Measurements from ENCODE around the gene H3-3A. TPM values are rescaled to one million over a fixed set of nuclear protein-coding genes. Genes with fewer than 3 reads are reported as not detected.
A peak's percentile ranks its signal among the peaks of the same experiment; 100 is the strongest.

Gene H3-3A
- total and polyA plus RNA-seq, 2 of the 8 experiments (the other 6 are each of a cell fraction or from before 2014, with no cell fraction given): 1,157 to 1,223 TPM

DNA sequence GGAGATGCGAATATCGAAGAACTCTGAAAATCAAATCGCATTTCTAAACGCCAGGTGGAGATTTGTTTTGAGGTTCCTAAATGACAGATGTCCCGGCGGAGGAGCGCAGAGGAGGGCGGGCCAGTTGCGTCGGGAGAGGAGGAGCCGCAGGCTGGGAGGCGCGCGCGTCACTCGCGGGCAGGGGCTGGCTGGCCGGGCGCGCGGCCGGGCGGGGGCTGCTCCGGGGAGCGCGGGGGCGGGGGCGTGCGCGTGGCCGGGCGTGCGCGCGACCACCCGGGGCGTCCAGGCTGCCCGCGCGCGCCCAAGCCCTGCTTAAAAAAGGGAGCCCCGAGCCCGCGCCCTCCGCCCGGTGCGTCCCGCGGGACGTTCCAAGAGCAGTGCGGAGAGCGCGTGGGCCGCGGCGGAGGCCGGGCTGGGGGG lies 47.3 kb downstream of the H3-3A start:
- Histone ChIP-seq H2BK15ac (ENCODE audit: low read length) (no peak overlapping the region; the same call in 1 of the 2 replicates), H3K4me3 (ENCODE audit: extremely low read depth in 1 of 4, insufficient read depth in 2 of 4, low read depth in 3 of 4, low read length in 4 of 4) (peak overlapping the region; percentile 59 to 83 (median 60)), H3K27ac (ENCODE audit: low read depth, low read length) (no peak overlapping the region), H3K56ac (replicated peaks; ENCODE audit: insufficient read length, low read depth, low read length) (no peak overlapping the region), H4K91ac (replicated peaks; ENCODE audit: insufficient read length, low read length) (no peak overlapping the region), H2BK12ac (ENCODE audit: low read depth, low read length) (no peak overlapping the region), H3K27me3 (replicated peaks in 1 of 4; ENCODE audit: control insufficient read depth in 3 of 4, extremely low read depth in 1 of 4, insufficient read depth in 3 of 4, low read length in 3 of 4) (peaks cover 0 to 6% (median 3%) of the 10 kb centered on the region in 4 experiments; a peak in 5 of 7 replicates), H2BK5ac (ENCODE audit: low read depth, low read length) (no peak overlapping the region), H2AK5ac (ENCODE audit: low read depth, low read length) (no peak overlapping the region), H3K23me2 (ENCODE audit: low read depth, low read length) (peaks cover 14% of the 10 kb centered on the region; the same call in 1 of the 2 replicates), H2AFZ (ENCODE audit: low read length) (0 out of 2 replicates have a peak overlapping the region, but pooled peaks have one; percentile 20), H4K5ac (ENCODE audit: insufficient read length, low read depth, low read length) (peak overlapping the region; percentile 63), H4K20me1 (replicated peaks in 1 of 2; ENCODE audit: control insufficient read depth in 1 of 2, insufficient read depth in 2 of 2, low read length in 2 of 2) (no peaks in the 10 kb centered on the region), H3K9ac (replicated peaks in 1 of 4; ENCODE audit: extremely low read depth in 1 of 4, low read depth in 3 of 4, low read length in 3 of 4) (peak overlapping the region in 2 of 4 experiments; percentile 38 to 42; a peak in 1 of 7 replicates), H2BK120ac (replicated peaks; ENCODE audit: low read depth, low read length) (no peak overlapping the region), H4K8ac (ENCODE audit: extremely low read depth, insufficient read depth, low read length) (peak overlapping the region; percentile 53; the same call in 1 of the 2 replicates), H2BK20ac (ENCODE audit: low read length) (no peak overlapping the region), H3K18ac (ENCODE audit: extremely low read depth, low read length) (peak overlapping the region; percentile 87; the same call in 1 of the 2 replicates), H3K36me3 (ENCODE audit: control insufficient read depth in 2 of 4, insufficient read depth in 4 of 4, low read length in 3 of 4) (no peaks in the 10 kb centered on the region), H3K23ac (ENCODE audit: insufficient read length) (no peak overlapping the region), H3K4ac (replicated peaks; ENCODE audit: insufficient read length, low read depth, low read length) (no peak overlapping the region), H3K9me3 (ENCODE audit: insufficient read depth in 2 of 2, low read depth in 1 of 2, low read length in 1 of 2) (no peaks in the 10 kb centered on the region), H3K4me1 (replicated peaks in 1 of 4; ENCODE audit: control insufficient read depth in 3 of 4, insufficient read depth in 4 of 4, low read length in 3 of 4) (peaks cover 15 to 37% (median 29%) of the 10 kb centered on the region in 4 experiments), H3K79me1 (ENCODE audit: low read depth, low read length) (no peaks in the 10 kb centered on the region; the same call in 1 of the 2 replicates), H3K4me2 (ENCODE audit: insufficient read depth in 1 of 2, low read depth in 2 of 2, low read length in 2 of 2) (peak overlapping the region; percentile 79 to 84), H3K14ac (ENCODE audit: insufficient read length) (no peak overlapping the region), H3K79me2 (ENCODE audit: control insufficient read depth in 1 of 2, insufficient read depth in 2 of 2, low read length in 2 of 2) (no peaks in the 10 kb centered on the region)
- WGBS, 2 experiments (ENCODE audit: extremely low coverage in 1 of 2, insufficient coverage in 1 of 2, insufficient read length in 1 of 2, insufficient replicate concordance in 2 of 2, low coverage in 1 of 2, low lambda C conversion rate in 2 of 2, missing lambda C conversion rate in 1 of 2): 1% methylated on average over 20 of the region's 57 CpGs; no CpG with 5 or more reads in 1 of the 2 experiments
- TF ChIP-seq EGR1 (IDR thresholded peaks at IDR 0.05; ENCODE audit: borderline replicate concordance, low read depth, low read length): peak; percentile 55; the same call in 1 of the 2 replicates
- TF ChIP-seq HDAC2 (IDR thresholded peaks at IDR 0.05; ENCODE audit: borderline replicate concordance in 1 of 2, low read depth in 2 of 2, low read length in 2 of 2): 0 out of 4 replicates have a peak, but pooled peaks of 1 of the 2 experiments have one; percentile 17
- TF ChIP-seq TAF1 (IDR thresholded peaks at IDR 0.05; ENCODE audit: low read depth, low read length): peak; percentile 41; the same call in 1 of the 2 replicates
- TF ChIP-seq POLR2A (IDR thresholded peaks at IDR 0.05; ENCODE audit: control extremely low read depth in 1 of 2, low read depth in 2 of 2, low read length in 2 of 2): no peak
- TF ChIP-seq, protein P1, sequence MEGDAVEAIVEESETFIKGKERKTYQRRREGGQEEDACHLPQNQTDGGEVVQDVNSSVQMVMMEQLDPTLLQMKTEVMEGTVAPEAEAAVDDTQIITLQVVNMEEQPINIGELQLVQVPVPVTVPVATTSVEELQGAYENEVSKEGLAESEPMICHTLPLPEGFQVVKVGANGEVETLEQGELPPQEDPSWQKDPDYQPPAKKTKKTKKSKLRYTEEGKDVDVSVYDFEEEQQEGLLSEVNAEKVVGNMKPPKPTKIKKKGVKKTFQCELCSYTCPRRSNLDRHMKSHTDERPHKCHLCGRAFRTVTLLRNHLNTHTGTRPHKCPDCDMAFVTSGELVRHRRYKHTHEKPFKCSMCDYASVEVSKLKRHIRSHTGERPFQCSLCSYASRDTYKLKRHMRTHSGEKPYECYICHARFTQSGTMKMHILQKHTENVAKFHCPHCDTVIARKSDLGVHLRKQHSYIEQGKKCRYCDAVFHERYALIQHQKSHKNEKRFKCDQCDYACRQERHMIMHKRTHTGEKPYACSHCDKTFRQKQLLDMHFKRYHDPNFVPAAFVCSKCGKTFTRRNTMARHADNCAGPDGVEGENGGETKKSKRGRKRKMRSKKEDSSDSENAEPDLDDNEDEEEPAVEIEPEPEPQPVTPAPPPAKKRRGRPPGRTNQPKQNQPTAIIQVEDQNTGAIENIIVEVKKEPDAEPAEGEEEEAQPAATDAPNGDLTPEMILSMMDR (IDR thresholded peaks at IDR 0.05; ENCODE audit: control extremely low read depth in 1 of 3, insufficient read depth in 1 of 3, low read depth in 1 of 3, low read length in 3 of 3): 0 out of 4 replicates have a peak, but pooled peaks of 1 of the 3 experiments have one; percentile 8
- no peak for TF ChIP-seq PHF8 (conservative IDR thresholded peaks at IDR 0.05; ENCODE audit: low read depth, low read length)
- TF ChIP-seq SIN3A (conservative IDR thresholded peaks at IDR 0.05 in 1 of 2, IDR thresholded peaks at IDR 0.05 in 1 of 2; ENCODE audit: low read depth in 1 of 2, low read length in 2 of 2): 0 out of 4 replicates have a peak, but pooled peaks of 1 of the 2 experiments have one; percentile 86
- 0 out of 2 replicates have a peak, but pooled peaks have one; percentile 4 for TF ChIP-seq NRF1 (IDR thresholded peaks at IDR 0.05; ENCODE audit: low read depth, low read length)
- ChIA-PET CTCF (ENCODE audit: partially characterized antibody) (interaction anchor here (0.7 to 5.7 kb wide), 6 partner anchors 9 to 45 kb away, joined by 3 to 35 read pairs (median 6); no protein-coding TSS in a partner anchor), POLR2A (ENCODE audit: partially characterized antibody) (interaction anchor here (1.1 to 5.7 kb wide), 12 partner anchors 9 to 197 kb away, joined by 3 to 48 read pairs (median 5); partner anchors contain the start of gene H3-3A)
- no peak for FAIRE-seq
- peak in 1 of 2 experiments; percentile 82 for DNase-seq (ENCODE audit: low read depth in 1 of 2, low spot score in 2 of 2)

Data from H1 (cell line).